ENCODE results near the gene EPB41L2.

Gene EPB41L2

GRCh38 chr6:130794738-130795137 lies 268.3 kb downstream of the EPB41L2 start:
- no peak for DNase-seq (ENCODE audit: low spot score)

DNA sequence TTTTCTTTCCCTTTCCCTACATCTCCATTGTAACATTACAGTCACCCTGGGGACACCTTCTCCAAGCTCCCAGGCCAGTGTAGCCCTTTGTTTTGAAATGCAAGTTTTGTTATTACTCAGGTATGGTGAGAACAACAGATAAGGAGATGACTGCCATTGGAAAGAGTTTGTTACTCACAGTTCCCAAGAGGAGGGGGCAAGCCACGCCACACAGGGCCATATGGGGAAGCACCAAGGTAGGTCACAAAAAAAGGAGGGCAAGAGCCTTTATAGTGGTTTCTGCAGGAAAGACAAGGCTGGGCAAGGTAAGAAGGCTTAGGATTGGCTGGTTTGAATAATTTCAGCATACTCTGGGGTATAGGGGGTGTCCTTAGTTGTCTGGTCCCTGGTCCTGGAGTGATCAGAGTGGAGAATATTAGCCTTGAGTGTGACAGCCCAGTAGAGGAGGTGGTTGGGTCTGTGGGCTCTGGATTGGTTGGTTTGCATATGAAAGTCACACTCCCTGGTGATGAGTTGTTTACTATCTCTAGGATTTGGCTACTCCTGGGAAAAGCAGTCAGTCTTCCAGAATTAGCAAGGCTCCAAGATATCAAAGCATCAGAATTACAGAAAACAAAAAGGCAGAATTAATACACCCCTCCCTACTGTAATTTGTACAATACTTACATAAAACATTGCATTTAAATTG lies 268.9 kb downstream of the EPB41L2 start:
- no peak for DNase-seq (ENCODE audit: low spot score)
